Measurements from ENCODE around the gene ELAC2. TPM values are rescaled to one million over a fixed set of nuclear protein-coding genes. Genes with fewer than 3 reads are reported as not detected.

The ELAC2 gene, protein sequence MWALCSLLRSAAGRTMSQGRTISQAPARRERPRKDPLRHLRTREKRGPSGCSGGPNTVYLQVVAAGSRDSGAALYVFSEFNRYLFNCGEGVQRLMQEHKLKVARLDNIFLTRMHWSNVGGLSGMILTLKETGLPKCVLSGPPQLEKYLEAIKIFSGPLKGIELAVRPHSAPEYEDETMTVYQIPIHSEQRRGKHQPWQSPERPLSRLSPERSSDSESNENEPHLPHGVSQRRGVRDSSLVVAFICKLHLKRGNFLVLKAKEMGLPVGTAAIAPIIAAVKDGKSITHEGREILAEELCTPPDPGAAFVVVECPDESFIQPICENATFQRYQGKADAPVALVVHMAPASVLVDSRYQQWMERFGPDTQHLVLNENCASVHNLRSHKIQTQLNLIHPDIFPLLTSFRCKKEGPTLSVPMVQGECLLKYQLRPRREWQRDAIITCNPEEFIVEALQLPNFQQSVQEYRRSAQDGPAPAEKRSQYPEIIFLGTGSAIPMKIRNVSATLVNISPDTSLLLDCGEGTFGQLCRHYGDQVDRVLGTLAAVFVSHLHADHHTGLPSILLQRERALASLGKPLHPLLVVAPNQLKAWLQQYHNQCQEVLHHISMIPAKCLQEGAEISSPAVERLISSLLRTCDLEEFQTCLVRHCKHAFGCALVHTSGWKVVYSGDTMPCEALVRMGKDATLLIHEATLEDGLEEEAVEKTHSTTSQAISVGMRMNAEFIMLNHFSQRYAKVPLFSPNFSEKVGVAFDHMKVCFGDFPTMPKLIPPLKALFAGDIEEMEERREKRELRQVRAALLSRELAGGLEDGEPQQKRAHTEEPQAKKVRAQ
- 99.7 to 112 TPM (median 103 TPM) in 5 replicates for total RNA-seq (2022; extraction: Qiagen RNA extraction)

DNA sequence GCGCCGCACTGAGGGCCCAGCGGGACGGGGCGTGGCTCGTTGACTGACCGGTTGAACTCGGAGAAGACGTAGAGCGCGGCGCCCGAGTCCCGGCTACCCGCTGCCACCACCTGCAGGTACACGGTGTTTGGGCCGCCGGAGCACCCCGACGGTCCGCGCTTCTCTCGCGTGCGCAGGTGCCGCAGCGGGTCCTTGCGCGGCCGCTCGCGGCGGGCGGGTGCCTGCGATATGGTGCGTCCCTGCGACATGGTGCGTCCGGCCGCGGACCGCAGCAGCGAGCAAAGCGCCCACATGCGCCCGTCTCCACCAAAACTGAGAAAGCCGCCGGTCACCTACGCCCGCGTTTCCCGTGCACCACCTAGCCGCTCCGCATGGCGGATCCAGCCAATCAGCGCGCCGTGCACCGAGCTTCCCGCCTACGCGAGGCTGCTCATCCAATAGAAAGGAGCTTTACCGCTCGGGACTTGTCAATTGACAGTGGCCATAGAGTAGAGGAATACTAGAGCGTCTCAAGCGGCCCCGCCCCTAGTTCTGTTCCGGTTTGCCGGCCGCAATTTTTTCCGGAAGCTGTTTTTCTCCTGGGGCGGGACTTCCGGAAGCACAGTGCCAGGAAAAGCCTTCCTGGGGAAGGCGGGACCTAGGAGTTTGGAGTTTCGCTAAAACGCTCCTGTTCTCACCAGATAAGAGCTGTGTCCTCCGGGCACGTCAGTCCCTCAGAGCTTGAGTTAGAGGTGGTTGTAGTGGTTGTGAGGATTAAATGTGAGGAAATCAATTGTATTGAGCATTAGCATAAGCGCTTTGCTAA is at the start of gene ELAC2:
TSS of gene ELAC2 (minus strand) at position 373 of the 805 bp plus-strand sequence. CDS start at position 293, 80 bp downstream.

Other genes starting within 250 kb of the ELAC2 start
- gene ARHGAP44, start 228.5 kb downstream of the ELAC2 start, total RNA-seq (2022; extraction: Qiagen RNA extraction), result 2.4 to 2.7 TPM (median 2.4 TPM) in 5 replicates

Measured in A549 treated with Hydrocortisone at 1 μM for 4 hours (cell line).